ENCODE results near the gene STKLD1.

DNA sequence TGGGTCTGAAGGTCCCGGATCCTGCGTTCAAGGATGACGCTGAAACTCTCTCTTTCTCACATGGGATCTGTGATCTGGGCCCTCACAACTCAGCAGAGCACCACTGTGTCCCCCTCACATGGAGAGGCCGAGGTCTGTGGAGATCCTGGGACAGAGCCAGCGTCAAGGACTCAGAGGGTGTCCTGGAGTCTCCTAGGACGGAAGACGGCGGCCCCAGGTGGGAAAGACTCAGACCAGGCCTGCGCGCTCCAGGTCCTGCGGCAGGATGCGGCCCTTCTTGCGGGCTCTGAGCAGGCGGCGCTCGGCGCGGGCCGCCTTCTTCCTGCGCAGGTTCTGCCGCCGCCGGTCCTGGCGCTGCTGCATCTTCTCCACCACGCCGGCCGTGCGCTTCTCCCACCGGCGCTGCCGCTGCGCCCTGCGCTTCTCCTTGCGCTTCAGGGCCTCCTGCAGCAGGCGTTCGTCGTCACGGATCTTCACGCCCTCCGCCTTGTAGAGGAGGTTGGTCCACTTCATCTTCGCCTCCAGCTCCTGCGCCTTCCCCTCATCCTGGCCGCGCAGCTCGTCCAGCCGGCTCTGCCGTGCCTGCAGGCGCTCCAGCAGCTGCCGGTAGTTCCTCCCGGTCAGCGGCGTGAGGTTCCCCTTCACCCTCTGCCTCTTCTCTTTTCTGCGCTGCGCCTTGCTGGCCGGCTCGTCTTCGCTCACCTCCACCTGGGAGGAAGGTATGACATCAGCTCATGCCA lies 44.4 kb upstream of the STKLD1 start:
- TF ChIP-seq ZNF114 (tag by site-specific recombination; IDR thresholded peaks at IDR 0.05) (no peak), ZNF350 (tag by site-specific recombination; IDR thresholded peaks at IDR 0.05) (no peak), ZBTB7A (tag by site-specific recombination; IDR thresholded peaks at IDR 0.05; ENCODE audit: low read depth) (no peak), CTCF (tag by site-specific recombination; IDR thresholded peaks at IDR 0.05) (no peak), ZNF621 (tag by site-specific recombination; IDR thresholded peaks at IDR 0.05) (no peak), ZNF768 (tag by site-specific recombination; IDR thresholded peaks at IDR 0.05) (no peak), ZNF600 (tag by site-specific recombination; IDR thresholded peaks at IDR 0.05) (no peak), ZBTB26 (tag by site-specific recombination; optimal IDR thresholded peaks at IDR 0.05) (no peak), TCF7L2 (IDR thresholded peaks at IDR 0.05; ENCODE audit: borderline replicate concordance, low read depth, low read length) (no peak), MYNN (tag by site-specific recombination; IDR thresholded peaks at IDR 0.05; ENCODE audit: borderline replicate concordance) (no peak)
- TF ChIP-seq, protein P1, sequence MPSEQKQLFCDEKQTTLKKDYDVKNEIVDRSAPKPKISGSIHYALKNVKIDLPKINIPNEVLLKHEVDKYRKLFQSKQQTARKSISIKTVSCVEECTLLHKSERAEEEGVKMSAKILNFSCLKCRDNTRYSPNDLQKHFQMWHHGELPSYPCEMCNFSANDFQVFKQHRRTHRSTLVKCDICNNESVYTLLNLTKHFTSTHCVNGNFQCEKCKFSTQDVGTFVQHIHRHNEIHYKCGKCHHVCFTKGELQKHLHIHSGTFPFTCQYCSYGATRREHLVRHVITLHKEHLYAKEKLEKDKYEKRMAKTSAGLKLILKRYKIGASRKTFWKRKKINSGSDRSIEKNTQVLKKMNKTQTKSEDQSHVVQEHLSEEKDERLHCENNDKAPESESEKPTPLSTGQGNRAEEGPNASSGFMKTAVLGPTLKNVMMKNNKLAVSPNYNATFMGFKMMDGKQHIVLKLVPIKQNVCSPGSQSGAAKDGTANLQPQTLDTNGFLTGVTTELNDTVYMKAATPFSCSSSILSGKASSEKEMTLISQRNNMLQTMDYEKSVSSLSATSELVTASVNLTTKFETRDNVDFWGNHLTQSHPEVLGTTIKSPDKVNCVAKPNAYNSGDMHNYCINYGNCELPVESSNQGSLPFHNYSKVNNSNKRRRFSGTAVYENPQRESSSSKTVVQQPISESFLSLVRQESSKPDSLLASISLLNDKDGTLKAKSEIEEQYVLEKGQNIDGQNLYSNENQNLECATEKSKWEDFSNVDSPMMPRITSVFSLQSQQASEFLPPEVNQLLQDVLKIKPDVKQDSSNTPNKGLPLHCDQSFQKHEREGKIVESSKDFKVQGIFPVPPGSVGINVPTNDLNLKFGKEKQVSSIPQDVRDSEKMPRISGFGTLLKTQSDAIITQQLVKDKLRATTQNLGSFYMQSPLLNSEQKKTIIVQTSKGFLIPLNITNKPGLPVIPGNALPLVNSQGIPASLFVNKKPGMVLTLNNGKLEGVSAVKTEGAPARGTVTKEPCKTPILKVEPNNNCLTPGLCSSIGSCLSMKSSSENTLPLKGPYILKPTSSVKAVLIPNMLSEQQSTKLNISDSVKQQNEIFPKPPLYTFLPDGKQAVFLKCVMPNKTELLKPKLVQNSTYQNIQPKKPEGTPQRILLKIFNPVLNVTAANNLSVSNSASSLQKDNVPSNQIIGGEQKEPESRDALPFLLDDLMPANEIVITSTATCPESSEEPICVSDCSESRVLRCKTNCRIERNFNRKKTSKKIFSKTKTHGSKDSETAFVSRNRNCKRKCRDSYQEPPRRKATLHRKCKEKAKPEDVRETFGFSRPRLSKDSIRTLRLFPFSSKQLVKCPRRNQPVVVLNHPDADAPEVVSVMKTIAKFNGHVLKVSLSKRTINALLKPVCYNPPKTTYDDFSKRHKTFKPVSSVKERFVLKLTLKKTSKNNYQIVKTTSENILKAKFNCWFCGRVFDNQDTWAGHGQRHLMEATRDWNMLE (tag by site-specific recombination; conservative IDR thresholded peaks at IDR 0.05; ENCODE audit: low read depth), result no peak
